SKM-1 (cell line): ENCODE measurements around the gene THAP5.
A peak's percentile ranks its signal among the peaks of the same experiment; 100 is the strongest.

ENCODE experiments used
- DNase-seq: peaks from one replicate; lab custom pipeline; 2025; ENCODE audit not compliant: unreplicated experiment; lab: John Stamatoyannopoulos, UW

The THAP5 gene, protein sequence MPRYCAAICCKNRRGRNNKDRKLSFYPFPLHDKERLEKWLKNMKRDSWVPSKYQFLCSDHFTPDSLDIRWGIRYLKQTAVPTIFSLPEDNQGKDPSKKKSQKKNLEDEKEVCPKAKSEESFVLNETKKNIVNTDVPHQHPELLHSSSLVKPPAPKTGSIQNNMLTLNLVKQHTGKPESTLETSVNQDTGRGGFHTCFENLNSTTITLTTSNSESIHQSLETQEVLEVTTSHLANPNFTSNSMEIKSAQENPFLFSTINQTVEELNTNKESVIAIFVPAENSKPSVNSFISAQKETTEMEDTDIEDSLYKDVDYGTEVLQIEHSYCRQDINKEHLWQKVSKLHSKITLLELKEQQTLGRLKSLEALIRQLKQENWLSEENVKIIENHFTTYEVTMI

DNA sequence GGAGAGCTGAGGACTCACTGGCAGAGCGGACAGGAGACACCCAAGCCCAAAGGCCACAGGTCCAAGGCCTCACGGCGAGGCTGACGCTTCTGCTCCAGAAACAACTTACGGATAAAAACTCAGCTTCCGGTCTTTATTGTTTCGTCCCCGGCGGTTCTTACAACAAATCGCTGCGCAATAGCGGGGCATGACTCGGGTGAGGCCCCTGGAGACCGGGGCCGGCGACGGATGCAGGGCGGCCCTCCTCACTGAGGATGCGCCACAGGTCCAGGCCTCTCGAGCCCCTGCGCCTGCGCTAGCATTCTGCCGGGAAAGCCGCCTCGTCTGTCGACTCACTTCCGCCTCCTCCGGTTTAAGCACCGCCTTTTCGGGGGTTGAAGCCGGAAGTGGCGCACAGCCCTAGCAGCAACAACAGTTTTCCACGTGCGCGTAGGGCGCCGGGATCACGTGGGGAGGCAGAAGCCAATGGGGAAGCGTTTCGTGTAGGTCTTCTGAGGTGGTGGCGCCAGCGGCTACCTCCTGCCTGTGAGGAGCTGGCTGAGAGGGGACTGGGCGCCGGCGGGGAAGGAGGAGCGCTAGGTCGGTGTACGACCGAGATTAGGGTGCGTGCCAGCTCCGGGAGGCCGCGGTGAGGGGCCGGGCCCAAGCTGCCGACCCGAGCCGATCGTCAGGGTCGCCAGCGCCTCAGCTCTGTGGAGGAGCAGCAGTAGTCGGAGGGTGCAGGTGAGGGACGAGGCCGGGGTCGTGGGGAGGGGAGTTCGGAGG is at the start of gene THAP5, which contains the start of gene DNAJB9:
TSS of gene THAP5 (minus strand) at position 326 of the 765 bp plus-strand sequence. CDS start at position 189, 137 bp downstream.
TSS of gene DNAJB9 (plus strand) at position 494 of the 765 bp plus-strand sequence. CDS start 1,853 bp downstream, outside the sequence.
- peak; percentile 91 for DNase-seq

DNA sequence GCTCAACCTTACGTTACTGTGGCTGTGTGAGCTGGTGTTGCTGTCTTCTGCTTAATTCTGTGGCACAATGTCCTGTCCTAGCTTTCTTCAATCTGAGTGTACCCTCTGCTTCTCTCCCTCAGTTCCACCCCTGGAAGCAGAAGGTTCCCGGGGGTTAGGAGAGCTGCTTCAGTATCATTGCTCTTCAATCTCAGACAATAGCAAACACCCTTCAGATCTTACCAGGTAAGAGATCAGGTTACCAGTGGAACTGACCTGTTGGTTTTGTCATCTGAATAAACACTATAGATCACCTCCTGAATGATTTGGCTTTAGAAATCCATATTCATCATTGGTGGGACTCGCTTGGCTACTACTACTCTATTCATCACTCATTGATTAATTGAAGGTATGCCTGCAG is 48.5 kb upstream of the THAP5 start:
- DNase-seq = no peak

DNA sequence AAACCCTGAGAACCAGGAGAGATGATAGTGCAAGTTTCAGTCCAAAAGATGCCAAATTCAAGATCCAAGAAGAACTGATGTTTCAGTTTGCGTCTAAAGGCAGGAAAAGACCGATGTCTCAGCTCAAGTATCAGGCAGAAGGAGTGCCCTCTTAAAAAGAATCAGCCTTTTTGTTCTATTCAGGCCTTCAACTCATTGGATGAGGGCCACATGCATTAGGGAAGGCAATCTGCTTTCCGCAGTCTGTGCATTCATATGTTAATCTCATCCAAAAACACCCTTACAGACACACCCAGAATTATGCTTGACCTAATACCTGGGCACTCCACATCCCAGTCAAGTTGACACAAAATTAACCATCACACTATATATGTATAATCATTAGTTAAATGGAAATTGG is 45.4 kb upstream of the THAP5 start:
- no peak for DNase-seq

DNA sequence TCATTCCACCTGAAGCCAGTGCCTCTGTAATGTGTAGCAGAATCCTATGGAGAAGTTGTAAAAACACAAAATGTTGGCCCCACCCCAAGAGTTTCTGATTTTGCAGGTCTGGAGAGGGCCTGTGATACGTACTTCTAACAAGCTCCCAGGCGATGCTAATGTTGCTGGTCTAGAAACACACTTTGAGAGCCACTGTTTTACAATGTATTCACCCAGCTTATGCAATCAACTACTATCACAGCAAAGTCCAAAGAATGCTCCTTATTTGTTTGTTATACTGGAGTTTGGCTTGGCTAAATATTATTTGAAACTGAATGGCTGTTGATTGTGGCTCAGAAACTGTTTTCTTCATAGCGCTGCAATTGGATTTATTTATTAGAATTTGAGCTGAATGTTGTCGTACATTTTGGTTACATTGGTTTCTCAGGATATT is 44.5 kb upstream of the THAP5 start:
- DNase-seq = no peak

DNA sequence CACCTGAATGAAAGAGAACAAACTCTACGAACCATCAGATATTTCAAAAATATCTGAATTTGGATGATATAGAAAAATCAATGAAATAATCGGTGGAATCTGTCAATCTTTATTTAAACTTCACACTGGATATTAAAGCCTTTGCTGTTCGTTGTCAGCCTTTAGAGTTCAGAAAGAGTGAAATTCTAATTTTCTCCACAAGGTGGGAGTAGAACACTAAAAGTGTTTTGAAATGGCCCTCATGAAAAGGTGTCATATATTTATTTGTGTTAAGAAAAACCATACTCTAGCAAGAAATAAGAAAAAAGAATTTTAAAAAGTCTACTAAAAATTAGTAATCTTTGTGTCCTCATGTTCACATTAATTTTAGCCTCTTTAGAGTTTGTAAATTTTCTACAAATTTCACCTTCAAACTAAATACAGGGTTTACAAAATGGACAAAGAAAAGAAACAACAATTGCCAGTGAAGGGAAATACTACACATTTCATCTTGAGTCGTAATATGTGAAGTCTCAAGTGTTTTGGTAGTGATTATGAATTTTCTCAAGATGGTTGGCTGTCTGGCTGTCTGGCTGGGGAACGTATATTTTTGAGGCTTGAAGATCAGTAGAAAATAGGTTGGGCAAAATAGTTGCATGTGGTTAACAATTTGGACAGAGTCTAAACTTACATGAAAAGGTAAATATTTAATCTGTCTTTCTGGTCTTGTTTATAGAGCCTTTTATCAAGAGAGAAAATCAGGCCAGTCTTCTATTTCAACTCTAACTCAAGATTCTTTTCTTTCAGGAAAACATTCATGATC is 43.8 kb upstream of the THAP5 start:
- DNase-seq = peak; percentile 53

DNA sequence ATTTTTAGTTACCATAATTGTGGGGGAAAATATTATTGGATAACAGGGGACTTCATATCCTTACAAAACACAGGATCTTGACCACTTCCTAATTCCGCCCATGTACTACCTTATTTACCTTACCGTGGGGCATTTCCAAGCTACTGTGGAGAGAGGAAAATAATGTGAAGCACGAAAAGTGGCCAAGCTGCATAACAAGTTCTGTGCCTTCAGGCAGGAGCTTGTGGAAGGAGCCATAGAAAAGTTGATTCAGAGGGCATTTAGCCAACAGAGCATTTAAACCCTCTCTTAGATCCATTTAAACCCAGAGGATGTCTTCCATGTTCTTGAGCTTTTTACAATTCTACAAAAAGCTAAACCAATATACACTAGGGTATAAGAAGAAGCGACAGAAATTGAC is 41.8 kb upstream of the THAP5 start:
- DNase-seq = no peak

DNA sequence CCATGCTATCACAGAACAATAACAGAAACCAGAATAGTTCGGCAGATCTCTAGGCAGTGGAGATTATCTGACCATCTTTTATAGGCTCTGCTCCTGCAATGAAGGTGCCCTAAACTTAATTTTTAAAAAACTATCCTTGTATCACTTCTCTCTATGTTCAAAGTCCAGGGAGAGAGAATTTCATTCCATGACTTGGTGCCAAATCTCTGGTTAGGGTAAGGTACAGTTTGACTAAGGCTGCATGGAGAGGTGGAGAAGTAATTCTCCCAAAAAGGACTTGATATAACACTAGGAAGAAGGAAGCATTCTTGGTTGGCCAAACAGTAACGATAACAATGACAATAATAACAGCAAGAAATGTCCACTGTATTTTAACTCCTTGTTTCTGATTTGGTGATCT is 40.1 kb upstream of the THAP5 start:
- DNase-seq = no peak

DNA sequence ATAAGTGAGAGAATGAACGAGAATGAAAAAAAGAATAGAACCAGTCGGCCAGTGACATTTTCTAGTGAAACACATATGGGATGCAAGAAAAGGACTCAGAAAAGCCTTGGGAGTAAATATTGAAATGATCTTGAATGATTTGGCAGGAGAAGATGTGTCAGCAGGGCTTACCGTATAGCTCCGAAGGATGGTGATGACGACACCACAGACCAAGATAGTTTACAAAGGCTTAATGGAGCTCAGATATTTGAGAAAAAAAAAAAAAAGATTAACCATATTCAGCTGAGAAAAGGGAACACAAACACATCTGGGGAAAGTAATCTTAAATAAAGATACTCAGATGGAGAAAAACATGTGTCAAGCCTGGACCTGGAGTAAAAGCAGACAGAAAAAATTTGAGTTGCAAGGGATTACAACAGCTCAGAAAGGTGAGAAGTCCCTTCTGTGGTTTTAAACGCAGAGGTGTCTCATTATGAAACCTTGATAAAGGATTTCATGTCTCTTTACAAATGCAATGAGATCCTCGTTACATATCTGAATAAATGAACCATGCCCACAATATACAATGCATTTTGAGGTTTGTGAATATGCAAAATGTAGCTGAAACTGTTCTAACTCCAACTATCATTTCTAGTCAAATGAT is 36.2 kb upstream of the THAP5 start:
- no peak for DNase-seq

DNA sequence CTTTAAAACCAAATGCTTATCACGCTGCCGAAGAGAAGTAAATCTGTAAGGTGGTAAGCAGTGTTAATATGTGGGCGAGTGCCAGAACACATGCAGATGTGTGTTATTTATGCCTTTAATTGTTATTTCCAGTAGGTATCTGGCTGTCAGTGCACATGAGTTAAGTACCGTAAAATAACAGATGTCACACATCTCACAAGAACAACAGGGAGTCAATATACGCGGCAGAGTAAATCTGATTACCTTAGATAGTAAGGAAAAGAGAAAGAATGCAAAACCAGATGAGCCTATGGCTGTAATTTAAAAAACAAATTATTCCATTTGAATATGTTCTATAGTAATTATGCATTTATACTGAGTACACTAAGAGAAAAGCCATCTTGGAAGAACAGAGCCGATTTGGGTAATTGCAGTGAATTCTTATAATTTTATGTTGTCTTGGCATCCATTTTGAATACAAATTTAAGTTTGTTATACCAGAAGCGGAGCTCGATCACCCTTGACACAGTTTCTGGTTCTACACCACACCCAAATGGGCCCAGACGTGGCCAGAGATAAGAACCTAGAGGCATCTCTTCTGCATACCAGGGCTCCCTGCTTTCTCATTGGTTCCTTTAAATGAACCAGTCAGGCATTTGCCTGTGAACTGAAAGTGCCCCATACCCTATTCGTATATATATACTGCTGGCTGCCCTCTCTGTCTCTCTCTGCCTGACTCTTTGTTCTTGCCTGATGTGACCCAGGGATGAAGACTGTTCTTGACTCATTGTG is 35.0 kb upstream of the THAP5 start:
- DNase-seq = no peak

DNA sequence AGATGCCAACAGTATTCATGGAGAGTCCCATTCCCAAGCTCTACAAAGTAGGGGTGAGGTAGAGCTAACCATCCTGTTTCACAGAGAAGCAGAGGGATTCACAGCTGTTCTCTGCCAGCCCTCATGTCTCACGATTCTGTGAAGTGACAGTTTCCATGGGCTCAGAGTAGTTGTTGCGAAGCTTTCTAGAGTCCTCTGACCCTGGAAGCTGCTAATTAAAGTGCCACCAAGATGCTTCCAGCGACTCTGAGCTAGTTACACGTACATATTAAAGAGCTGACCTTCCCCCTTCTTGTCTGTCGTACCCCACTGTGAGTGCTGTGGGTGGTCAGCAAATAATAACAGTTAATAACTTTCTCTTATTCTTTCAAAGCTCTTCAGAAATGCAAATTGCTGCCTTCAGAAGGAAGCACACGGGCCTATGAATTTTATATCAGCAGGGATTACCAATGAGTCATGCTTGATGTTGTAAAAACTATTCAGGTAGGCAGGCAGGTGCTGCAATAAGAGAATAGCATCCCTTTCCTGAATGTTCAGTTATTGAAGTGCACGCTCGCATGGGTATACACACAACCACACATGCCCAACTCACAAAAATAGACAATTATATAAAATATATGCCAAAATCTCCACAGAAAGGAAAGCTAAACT is 34.3 kb upstream of the THAP5 start:
- DNase-seq = no peak

DNA sequence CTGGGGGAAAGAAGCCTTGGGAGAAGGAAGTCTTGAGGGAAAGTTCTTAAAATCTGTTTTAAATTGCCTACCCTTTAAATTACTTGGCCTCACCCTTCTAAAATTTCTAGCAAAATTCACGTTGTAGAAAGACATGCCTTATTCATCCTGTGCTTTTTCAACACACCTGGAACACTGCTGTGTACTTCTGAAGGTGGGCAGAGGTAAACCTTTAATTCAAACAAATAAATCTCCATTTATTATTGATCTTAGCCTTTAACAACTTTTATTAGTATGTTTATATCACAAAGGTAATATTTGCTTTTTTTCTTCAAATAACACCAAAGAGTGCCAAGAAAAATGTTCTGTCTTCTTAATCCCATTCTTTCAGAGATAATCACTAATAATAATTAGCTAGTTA is 30.9 kb upstream of the THAP5 start:
- DNase-seq = no peak

DNA sequence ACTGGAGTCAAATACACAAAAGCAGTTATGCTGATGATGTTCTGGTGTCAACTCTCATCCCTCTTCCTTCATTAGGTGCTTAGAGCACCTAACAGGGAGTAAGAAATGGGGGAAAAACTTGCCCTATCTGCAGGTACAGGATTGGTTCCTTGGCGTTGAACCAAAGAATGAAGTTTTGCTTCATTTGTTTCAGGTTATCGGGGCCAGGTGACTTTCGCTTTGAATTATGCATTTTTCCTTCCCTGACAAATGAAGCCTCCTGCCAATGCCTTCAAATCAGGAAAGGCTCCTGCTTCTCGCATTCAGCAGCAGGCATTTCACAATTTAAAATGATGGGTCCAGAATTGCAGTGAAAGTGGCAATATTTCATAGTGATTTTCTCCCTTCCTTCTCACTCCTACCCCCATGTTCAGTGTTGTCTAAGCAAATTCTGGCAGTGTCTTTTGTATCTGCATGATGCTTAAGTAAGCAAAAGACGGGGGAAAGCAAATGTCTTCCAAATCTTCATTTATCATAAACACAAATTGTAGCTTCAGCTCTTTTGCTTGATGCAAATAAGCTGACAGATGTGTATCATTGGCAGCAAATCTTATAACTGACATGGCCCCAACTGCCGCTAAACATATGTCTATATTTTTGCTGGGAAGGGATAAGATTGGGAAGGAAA is 29.5 kb upstream of the THAP5 start:
- DNase-seq = no peak

DNA sequence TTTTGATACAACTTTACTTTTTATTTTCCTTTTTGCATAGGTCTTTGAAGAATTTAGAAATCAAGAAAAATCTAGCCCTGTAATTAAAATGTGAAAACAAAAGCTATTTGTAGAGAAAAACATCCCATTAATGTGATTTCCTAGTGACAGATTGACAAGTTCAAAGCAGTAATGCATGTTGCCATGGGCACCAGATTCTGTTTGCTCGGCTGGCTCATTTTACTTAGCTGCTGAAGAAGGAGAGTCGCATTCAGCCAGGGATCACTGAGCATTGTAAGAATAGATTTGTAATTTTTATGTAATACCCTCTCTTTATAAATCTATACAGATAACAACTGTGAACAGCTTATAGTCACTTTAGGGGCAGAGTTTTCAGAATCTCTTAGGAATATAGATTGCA is 28.6 kb upstream of the THAP5 start:
- DNase-seq = no peak

DNA sequence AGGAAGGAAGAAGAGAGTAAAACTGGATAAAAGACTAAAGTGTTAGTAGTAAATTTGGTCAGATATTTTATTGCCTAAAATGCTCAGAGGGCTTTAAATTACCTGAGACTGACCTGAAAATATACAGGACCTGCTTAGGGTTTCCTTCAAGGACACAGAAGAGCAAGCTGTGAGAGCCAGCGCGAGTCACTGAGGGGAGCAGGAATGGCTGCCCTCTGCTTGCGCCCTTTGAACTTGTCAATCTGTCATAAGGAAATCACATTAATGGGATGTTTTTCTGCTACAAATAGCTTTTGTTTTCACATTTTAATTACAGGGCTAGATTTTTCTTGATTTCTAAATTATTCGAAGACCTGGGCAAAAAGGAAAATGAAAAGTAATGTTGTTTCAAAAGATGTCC is 27.1 kb upstream of the THAP5 start:
- no peak for DNase-seq

DNA sequence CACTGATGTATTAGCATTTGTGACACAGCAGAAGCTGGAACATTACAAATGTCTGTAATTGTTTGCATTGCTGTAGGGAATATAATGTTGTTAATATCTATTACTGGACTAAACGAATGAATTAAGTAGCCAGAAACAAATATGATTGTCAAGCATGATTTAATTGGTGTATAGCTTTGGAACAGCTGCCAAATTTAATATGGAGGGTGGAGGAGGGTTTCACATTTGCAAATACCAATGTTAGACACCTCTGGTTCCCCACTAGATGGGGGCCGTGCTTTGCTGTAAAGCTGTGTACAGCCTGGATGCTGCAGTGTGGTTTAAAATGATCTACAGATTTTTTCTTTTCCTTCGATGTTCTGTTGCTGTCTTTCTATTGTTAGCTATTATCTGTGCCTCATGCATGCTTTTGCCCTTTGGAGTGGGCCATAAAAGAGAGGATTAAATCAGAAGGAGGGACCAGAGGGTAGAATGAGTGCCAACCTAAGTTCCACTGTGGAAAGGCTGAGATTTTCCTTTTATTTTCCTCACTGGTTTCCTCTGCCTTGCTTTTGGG is 23.2 kb upstream of the THAP5 start:
- no peak for DNase-seq

DNA sequence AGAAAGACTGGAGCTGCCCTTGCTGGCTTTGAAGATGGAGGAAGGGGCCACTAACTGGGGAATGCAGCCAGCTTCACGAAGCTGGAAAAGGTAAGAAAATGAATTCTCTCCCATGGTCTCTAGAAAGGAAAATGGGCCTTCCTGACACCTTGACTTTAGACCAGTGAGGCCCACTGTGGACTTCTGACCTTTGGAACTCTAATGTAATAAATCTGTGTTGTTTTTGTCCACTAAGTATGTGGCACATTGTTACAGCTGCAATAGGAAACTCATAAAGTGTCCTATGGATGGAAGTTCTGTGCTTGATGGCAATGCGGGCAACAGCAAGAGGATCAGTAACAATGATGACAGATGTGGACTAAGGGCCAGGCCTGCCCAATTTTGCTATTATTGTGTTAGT is 21.1 kb upstream of the THAP5 start:
- DNase-seq = no peak

DNA sequence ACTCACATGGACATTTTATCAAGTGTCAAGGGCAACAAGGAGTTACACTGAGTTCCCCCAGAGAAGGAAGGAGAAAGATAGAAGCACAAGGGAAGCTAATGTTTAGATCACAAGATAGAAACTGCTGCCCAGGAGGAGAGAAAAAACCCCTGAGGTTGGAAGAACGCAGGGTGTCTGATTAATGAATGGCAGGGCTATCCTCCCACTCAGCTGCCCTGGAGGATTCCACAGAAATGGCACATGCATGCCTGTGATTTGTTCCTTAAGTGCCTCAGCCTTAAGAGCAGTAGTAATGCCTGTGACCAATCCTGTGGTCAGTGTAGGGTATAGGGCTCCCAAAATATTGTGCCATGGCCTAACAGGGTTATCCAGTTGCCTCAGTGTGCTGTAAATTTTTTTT is 20.4 kb upstream of the THAP5 start:
- no peak for DNase-seq

DNA sequence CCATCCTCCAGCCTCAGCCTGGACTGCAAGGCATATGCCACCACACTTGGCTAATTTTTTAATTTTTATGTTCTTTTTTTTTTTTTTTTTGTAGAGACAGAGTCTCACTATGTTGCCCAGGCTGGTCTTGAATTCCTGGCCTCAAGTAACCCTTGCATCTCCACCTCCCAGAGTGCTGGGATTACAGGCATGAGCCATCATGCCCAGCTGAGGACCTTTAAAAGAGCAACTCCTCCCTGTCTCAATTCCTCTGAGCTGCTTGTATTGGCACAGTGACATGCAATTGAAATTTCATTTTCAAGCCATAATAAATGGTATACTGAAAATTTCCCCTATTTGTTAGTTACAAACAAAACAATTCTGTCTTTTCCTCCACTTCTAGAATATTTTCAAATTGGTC is 19.7 kb upstream of the THAP5 start:
- DNase-seq = no peak

DNA sequence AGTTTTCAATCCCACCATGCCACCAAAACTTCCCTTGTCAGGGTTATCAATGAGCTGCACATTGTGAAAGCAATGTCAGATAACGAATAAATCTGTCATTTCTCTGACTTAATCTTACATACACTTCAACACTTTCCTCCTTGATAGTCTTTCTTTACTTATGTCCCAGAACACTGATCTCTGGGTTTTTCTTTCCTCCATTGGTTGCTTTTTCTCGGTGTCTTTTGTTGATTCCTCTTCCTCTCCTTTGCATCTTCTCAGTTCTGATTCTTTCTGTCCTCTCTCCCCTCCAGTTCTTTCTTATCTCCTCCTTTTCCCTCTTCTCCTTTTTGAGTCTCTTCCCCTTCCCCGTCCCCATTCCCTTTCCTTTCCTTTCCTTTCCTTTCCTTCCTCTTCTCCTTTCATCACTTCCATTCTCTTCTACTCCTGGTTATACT is 16.8 kb upstream of the THAP5 start:
- no peak for DNase-seq
